Astrocyte (in vitro differentiated cells and primary cell): ENCODE results near the gene MAPRE2. TPM values are rescaled to one million over a fixed set of nuclear protein-coding genes. Genes with fewer than 3 reads are reported as not detected.

Source experiments
- DNase-seq: peaks from one replicate; pipeline ENCODE4 v3.0.0-alpha.2; 2010; ENCODE audit warnings: low read depth
- FAIRE-seq: peaks from 2 replicates; lab custom pipeline; 2011; peaks lifted over from hg19 to GRCh38; lab: Jason Lieb, UNC
- H2AFZ ChIP-seq: 2 replicates; pipeline ENCODE4 v1.6.0; 2012; ENCODE audit warnings: low read depth, low read length, inconsistent platforms
- H3K27ac ChIP-seq: 2 replicates; pipeline ENCODE4 v1.5.1; 2011; ENCODE audit warnings: low read depth, low read length, inconsistent platforms
- H3K27me3 ChIP-seq: 2 replicates; pipeline ENCODE4 v1.6.0; 2011; ENCODE audit warnings: low read length, inconsistent platforms; ENCODE audit not compliant: insufficient read depth
- H3K36me3 ChIP-seq: 2 replicates; pipeline ENCODE4 v1.5.1; 2011; ENCODE audit warnings: low read length, inconsistent platforms; ENCODE audit not compliant: insufficient read depth
- H3K4me1 ChIP-seq: 2 replicates; pipeline ENCODE4 v1.5.1; 2011; ENCODE audit warnings: low read length, inconsistent platforms; ENCODE audit not compliant: insufficient read depth
- H3K4me2 ChIP-seq: 2 replicates; pipeline ENCODE4 v1.6.0; 2012; ENCODE audit warnings: low read length, inconsistent platforms
- H3K4me3 ChIP-seq: 2 replicates; pipeline ENCODE4 v1.5.1; 2011; ENCODE audit warnings: low read depth, mild to moderate bottlenecking, low read length, inconsistent platforms; ENCODE audit not compliant: insufficient read depth
- H3K79me2 ChIP-seq: 2 replicates; pipeline ENCODE4 v1.6.0; 2012; ENCODE audit warnings: mild to moderate bottlenecking, low read length, inconsistent platforms; ENCODE audit not compliant: insufficient read depth
- H3K9ac ChIP-seq: 2 replicates; pipeline ENCODE4 v1.6.0; 2012; ENCODE audit warnings: mild to moderate bottlenecking, low read length, inconsistent platforms
- H3K9me3 ChIP-seq: 2 replicates; pipeline ENCODE4 v1.5.1; 2012; ENCODE audit warnings: low read depth, mild to moderate bottlenecking, low read length, inconsistent platforms; ENCODE audit not compliant: insufficient read depth
- H4K20me1 ChIP-seq: 2 replicates; pipeline ENCODE4 v1.6.0; 2012; ENCODE audit warnings: low read length, inconsistent platforms; ENCODE audit not compliant: insufficient read depth
- H3K27ac Mint-ChIP-seq: one replicate; pipeline ENCODE4 v1.8.0; 2021; ENCODE audit warnings: mild to moderate bottlenecking, mixed read lengths; ENCODE audit not compliant: unreplicated experiment
- H3K27me3 Mint-ChIP-seq: one replicate; pipeline ENCODE4 v1.8.0; 2021; ENCODE audit warnings: low read depth, mixed read lengths; ENCODE audit not compliant: unreplicated experiment
- H3K36me3 Mint-ChIP-seq: one replicate; pipeline ENCODE4 v1.8.0; 2021; ENCODE audit warnings: low read depth, mixed read lengths; ENCODE audit not compliant: unreplicated experiment
- H3K4me1 Mint-ChIP-seq: one replicate; pipeline ENCODE4 v1.8.0; 2021; ENCODE audit warnings: low read depth, mixed read lengths; ENCODE audit not compliant: unreplicated experiment
- H3K4me3 Mint-ChIP-seq: one replicate; pipeline ENCODE4 v1.8.0; 2021; ENCODE audit warnings: mild to moderate bottlenecking, moderate library complexity, mixed read lengths; ENCODE audit not compliant: unreplicated experiment
- H3K9me3 Mint-ChIP-seq: one replicate; pipeline ENCODE4 v1.8.0; 2021; ENCODE audit warnings: mild to moderate bottlenecking, mixed read lengths; ENCODE audit not compliant: unreplicated experiment
- EZH2 ChIP-seq: IDR thresholded peaks from 2 replicates; pipeline ENCODE4 v1.6.1; 2012; ENCODE audit warnings: mild to moderate bottlenecking, low read length, inconsistent platforms; ENCODE audit not compliant: insufficient read depth
- total RNA-seq: library from RNA; stranded (reverse); gene quantifications from 2 replicates; pipeline ENCODE4 v1.2.1, GENCODE V29; 2021
- TF ChIP-seq, protein P1 (sequence below): IDR thresholded peaks from 2 replicates; pipeline ENCODE4 v1.5.1; 2011; ENCODE audit warnings: low read depth, mild to moderate bottlenecking, inconsistent platforms, low read length, moderate library complexity; ENCODE audit not compliant: insufficient read depth

Gene MAPRE2
- total RNA-seq, 1 donor from 2014 or later: 33.8 TPM

GRCh38 chr18:35055105-35055504 is 13.9 kb downstream of the MAPRE2 start:
- no peak overlapping the region for H2AFZ ChIP-seq
- H4K20me1 ChIP-seq: peaks cover 4% of the 10 kb centered on the region
- no peak overlapping the region for H3K9ac ChIP-seq

DNA sequence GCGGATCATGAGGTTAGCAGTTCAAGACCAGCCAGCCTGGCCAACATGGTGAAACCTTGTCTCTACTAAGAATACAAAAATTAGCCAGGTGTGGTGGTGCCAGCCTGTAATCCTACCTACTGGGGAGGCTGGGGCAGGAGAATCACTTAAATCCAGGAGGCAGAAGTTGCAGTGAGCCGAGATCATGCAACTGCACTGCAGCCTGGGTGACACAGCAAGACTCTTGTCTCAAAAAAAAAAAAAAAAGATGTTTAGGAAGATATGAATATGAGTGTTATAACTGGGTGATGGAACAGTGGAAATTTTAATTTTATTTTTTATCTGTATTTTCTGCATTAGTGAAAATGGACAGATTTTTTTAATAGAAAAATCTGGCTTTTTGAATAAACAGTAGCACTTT is 14.5 kb downstream of the MAPRE2 start:
- Mint-ChIP-seq H3K36me3 (no peaks in the 10 kb centered on the region), H3K27me3 (no peaks in the 10 kb centered on the region), H3K4me3 (no peak overlapping the region), H3K9me3 (no peaks in the 10 kb centered on the region), H3K27ac (no peak overlapping the region), H3K4me1 (no peaks in the 10 kb centered on the region)
- DNase-seq (no peak), FAIRE-seq (no peak)
- Histone ChIP-seq H3K79me2 (peaks cover 38% of the 10 kb centered on the region), H2AFZ (no peak overlapping the region), H3K4me1 (peaks cover 2% of the 10 kb centered on the region), H3K27me3 (no peaks in the 10 kb centered on the region), H3K9ac (no peak overlapping the region), H3K9me3 (no peaks in the 10 kb centered on the region), H3K4me3 (no peak overlapping the region), H3K4me2 (no peak overlapping the region), H4K20me1 (peaks cover 10% of the 10 kb centered on the region), H3K36me3 (no peaks in the 10 kb centered on the region), H3K27ac (no peak overlapping the region)
- TF ChIP-seq, protein P1, sequence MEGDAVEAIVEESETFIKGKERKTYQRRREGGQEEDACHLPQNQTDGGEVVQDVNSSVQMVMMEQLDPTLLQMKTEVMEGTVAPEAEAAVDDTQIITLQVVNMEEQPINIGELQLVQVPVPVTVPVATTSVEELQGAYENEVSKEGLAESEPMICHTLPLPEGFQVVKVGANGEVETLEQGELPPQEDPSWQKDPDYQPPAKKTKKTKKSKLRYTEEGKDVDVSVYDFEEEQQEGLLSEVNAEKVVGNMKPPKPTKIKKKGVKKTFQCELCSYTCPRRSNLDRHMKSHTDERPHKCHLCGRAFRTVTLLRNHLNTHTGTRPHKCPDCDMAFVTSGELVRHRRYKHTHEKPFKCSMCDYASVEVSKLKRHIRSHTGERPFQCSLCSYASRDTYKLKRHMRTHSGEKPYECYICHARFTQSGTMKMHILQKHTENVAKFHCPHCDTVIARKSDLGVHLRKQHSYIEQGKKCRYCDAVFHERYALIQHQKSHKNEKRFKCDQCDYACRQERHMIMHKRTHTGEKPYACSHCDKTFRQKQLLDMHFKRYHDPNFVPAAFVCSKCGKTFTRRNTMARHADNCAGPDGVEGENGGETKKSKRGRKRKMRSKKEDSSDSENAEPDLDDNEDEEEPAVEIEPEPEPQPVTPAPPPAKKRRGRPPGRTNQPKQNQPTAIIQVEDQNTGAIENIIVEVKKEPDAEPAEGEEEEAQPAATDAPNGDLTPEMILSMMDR: no peak
- TF ChIP-seq EZH2: no peak

More at GRCh38 chr18:35055105-35055504, 13.9 kb downstream of the MAPRE2 start:
- Mint-ChIP-seq H3K36me3 (no peaks in the 10 kb centered on the region), H3K27ac (no peak overlapping the region), H3K4me1 (peaks cover 4% of the 10 kb centered on the region), H3K4me3 (no peak overlapping the region), H3K9me3 (no peaks in the 10 kb centered on the region), H3K27me3 (no peaks in the 10 kb centered on the region)
- TF ChIP-seq, protein P1: no peak
- no peak for TF ChIP-seq EZH2
- DNase-seq (no peak), FAIRE-seq (no peak)
- Histone ChIP-seq H3K4me2 (no peak overlapping the region), H3K36me3 (no peaks in the 10 kb centered on the region), H3K9me3 (no peaks in the 10 kb centered on the region), H3K27me3 (no peaks in the 10 kb centered on the region), H3K79me2 (peaks cover 34% of the 10 kb centered on the region), H3K27ac (no peak overlapping the region), H3K4me1 (peaks cover 5% of the 10 kb centered on the region), H3K4me3 (no peak overlapping the region)

DNA sequence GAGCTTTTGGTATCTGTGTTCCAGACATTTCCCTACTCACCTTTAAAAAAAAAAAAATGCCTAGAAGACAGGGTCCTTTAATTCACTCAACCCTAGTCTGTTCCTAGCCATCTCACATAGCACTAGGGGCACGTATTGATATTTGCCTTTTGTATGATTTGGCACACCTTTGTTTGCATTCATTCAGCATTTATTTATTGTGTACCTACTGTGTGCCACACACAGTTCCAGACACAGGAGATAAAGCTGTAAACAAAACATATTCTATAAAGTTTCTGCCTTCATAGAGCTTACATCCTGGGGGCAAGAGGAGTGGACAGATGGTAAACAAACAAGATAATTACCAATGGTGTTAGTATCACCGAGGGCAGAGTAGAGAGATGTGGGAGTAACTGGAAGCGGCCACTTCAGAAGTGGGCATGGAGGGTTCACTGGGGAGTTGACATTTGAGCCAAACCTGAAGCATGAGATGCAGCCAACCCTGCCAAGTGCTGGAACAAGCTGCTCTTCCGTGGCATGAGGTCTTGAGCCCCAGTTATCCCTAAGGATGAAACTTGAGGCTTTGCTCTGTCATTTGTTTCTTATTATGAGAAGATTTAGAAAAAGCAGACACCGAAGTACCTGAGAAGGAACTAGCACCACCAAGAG is 18.2 kb downstream of the MAPRE2 start:
- no peak overlapping the region for H3K27ac Mint-ChIP-seq
- no peaks in the 10 kb centered on the region for H3K4me1 Mint-ChIP-seq
- H3K27ac ChIP-seq: no peak overlapping the region

More for the DNA sequence above, 18.2 kb downstream of the MAPRE2 start:
- Histone ChIP-seq H3K4me2 (no peak overlapping the region), H3K4me3 (no peak overlapping the region), H3K4me1 (no peaks in the 10 kb centered on the region), H3K9me3 (no peaks in the 10 kb centered on the region), H4K20me1 (peaks cover 19% of the 10 kb centered on the region), H3K79me2 (peaks cover 31% of the 10 kb centered on the region), H3K9ac (no peak overlapping the region), H3K27me3 (no peaks in the 10 kb centered on the region), H2AFZ (no peak overlapping the region), H3K36me3 (no peaks in the 10 kb centered on the region)
- no peaks in the 10 kb centered on the region for H3K9me3 Mint-ChIP-seq
- TF ChIP-seq, protein P1: no peak
- TF ChIP-seq EZH2: no peak
- FAIRE-seq: no peak
- no peak for DNase-seq
- no peaks in the 10 kb centered on the region for H3K27me3 Mint-ChIP-seq
- no peaks in the 10 kb centered on the region for H3K36me3 Mint-ChIP-seq
- H3K4me3 Mint-ChIP-seq: no peak overlapping the region
